Measurements from ENCODE around the gene CALML4.

GRCh38 chr15:68192117-68192516, 13.0 kb downstream of the CALML4 start:
- TF ChIP-seq CTCF (IDR thresholded peaks at IDR 0.05) (no peak), EP300 (IDR thresholded peaks at IDR 0.05) (no peak), POLR2AphosphoS5 (IDR thresholded peaks at IDR 0.05) (no peak), POLR2A (IDR thresholded peaks at IDR 0.05) (no peak)
